Dermis microvascular lymphatic vessel endothelial cell (primary cell): ENCODE results near the gene MOB4. TPM values are rescaled to one million over a fixed set of nuclear protein-coding genes. Genes with fewer than 3 reads are reported as not detected.
A peak's percentile ranks its signal among the peaks of the same experiment; 100 is the strongest.
"Not testable (repeated sequence)": the region's sequence is repeated elsewhere in the genome, so short reads cannot be mapped to it uniquely, and the experiment has no call there.

Experiments used
- DNase-seq, 2 donors: peaks; one replicate each; pipeline versions ENCODE4 v3.0.0 to v3.0.0-alpha.2; 2010; ENCODE audit warnings: low read depth in 2 of 2
- total RNA-seq: library from RNA; depleted of rRNA; stranded (reverse); fragments of >200 nt; gene quantifications from 2 replicates; pipeline ENCODE4 v1.2.1, GENCODE V29; 2014

Gene MOB4
- 28.2 and 28.8 TPM in 2 replicates for total RNA-seq

DNA sequence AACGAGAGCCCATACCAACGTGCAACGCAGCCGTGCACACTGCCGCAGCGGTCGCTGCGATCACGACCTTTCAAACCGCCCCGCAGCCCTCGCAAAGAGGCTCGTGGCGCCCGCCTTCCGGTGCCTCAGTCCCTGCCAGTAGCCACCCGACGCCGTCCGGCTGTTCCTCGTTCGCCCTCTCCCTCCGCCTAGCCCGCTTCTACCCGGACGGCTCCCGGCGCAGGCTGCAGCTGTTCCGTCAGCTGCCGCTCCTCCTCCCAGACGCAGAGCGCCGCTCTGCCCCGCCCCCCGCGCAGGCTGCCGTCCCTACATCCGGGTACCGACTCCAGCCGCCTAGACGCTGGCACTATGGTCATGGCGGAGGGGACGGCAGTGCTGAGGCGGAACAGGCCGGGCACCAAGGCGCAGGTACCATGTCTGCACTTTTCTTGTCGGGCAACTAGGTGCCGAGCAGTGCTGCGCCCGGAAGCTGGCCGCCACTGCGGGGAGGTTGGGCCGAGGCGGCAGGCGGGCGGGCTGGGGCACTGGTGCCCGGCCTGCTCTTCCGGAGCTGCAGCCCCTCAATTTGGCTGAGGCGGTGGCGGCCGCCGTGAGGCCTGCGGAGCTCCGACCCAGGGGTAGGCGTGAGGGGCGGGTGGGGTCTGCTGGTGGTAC lies at the start of gene MOB4:
Gene MOB4 (plus strand): TSS at position 328 of the 654 bp plus-strand sequence. CDS start 21 bp downstream, at position 349.
- peak; percentile 88 to 96 for DNase-seq

DNA sequence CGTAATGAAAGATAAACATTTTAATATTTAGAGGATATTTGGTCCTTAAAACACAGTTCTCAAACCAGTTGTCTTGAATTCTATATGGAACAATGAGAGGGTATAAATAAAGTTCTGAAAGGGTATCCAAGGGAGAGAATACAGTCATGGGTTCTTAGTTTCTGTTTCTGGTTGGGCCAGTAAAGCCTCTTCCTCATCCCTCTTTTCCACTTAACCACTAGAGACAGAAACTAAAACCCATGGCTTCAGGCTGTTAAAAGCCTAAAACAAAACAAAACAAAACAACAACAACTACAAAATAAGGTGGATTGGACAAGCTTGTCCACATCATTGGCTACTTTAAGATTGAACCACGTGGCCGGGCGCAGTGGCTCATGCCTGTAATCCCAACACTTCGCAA lies 43.7 kb upstream of the MOB4 start:
- DNase-seq, result no peak

DNA sequence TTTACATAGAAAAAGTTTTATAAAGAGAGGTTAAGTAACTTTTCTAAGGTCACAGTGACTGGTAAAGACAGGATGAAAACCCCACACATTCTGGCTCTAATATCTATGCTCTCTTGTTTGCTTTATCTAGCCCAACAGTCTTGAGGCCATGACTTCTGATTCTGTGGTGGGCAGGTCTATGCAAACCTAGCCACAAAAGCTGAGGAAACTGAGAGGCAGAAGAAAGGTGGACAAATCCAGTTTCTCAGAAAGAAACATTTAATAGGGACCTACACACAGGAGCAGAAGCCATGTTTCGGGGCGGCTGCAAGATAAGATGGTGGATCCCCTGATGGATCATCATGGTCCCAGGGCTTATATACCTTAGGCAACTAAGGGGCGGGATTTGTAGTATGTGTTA lies 38.1 kb upstream of the MOB4 start:
- no peak for DNase-seq

DNA sequence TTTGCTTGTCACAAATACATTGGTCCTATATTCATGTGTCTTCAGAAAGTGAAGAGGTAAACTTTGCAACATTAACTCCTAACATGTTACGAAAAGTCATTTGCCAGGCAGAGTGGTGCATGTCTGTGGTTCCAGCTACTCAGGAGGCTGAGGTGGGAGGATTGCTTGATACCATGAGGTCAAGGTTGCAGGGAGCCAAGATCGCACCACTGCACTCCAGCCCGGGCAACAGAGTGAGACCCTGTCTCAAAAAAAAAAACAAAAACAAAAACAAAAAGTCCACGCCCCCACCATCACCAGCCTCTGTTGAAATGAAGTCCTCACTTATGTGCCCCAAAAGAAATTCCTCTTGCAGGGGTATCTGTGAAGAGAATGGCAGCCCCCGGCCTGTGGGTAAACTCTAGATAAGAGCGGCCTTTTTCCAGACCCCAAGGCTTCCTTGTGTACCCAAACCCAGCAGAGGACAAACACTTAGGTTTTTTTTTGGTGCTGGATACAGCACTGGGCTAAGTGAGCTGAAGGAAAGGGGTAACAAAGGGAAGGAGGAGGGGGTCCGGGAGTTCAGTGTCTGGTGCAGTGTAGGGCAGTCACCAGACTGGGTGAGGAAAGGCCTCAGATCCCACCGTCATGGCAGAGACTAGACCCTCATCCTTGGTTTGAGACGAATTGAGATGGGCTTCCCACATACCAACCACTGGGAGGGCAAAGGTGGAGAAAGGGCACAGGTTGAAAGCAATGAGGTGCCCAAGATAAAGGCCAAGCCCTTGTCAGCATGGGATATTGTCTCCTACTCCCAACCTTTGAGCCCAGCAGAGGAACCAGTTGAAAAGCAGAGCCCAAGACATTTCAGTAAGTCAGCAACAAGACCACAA lies 35.5 kb upstream of the MOB4 start:
- no peak for DNase-seq

DNA sequence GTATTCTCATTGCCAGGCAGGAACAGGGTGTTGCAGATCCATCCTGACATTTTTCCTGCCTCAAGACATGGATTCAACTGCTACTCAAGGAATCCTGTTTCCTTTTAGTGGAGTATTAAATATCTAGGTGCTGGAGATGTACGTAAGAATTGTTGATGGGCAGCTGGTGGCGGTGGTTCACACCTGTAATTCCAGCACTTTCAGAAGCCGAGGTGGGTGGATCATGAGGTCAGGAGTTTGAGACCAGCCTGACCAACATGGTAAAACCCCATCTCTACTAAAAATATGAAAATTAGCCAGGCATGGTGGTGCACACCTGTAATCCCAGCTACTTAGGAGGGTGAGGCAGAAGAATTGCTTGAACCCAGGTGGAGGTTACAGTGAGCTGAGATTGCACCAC lies 31.6 kb upstream of the MOB4 start:
- DNase-seq, result not testable (repeated sequence)

DNA sequence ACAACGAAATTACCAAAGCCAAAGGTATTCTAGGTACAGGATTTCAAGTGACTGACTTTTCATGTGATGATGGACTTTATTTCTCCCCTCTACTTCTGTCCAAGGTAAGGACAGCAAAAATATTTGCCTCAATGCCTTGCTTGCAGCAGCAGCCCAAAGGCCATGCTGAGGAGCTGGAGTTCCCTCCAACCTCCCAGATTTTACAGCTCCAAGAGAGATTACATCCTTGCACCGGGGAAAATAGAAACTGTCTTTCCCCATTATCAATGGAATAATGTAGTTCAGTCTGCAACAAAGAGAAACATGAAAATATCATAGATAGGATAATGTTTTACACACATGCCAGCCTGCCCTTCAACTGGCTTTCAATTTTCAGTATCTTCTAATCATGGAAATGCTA lies 29.7 kb upstream of the MOB4 start:
- no peak for DNase-seq

DNA sequence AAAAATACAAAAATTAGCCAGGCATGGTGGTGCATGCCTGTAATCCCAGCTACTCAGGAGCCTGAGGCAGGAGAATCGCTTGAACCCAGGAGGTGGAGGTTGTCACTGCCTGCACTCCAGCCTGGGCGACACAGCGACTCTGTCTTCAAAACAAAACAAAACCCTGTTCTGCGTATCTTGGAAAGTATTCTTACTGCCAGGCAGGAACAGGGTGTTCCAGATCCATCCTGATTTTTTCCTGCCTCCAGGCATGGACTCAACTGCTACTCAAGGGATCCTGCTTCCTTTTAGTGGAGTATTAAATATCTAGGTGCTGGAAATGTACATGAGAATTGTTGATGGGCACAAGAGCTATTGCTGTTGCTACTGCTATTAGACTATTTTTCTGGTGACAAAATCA lies 28.5 kb upstream of the MOB4 start:
- no peak for DNase-seq

DNA sequence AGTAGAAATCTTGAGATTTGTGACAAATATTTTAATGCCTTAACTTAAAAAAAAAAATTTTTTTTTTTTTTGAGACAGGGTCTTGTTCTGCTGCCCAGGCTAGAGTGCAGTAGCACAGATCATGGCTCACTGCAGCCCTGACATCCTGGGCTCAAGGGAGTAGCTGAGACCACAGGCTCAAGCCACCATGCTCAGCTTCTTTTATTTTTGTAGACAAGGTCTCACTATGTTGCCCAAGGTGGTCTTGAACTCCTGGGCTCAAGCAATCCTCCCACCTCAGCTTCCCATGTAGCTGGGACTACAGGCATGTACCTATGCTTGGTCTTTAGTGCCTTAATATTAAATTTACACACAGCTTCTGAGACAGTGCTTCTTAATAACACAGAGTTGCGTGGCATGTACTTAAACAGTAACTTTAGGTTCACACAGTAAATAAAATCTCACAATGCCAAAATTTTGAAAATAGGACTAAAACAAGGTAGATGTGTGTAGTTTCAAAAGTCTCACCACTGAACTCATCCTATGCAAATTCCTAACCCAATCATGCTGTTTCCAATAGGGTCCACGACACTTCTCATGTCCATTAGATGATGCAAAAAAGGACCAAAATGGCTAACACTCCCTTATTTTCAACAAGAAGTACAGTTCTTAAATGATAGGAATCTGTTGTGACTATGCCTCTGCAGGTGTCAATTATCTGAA lies 20.3 kb upstream of the MOB4 start:
- DNase-seq, result no peak

DNA sequence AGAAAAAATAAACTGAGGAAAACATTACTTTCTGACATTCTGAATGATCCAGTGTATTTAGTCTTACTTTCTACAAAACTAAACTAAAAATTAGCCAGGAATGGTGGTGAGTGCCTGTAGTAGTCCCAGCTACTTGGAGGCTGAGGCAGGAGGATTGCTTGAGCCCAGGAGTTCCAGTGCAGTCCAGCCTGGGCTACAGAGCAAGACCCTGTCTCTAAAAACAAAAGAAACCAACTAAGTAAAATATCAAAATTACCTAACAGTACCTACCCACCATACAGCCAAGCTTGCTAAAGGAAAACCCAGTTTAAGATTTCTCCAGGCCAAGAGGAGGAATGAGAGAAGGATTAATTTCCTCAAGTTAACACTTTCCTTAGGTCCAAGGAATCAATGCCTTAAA lies 19.2 kb upstream of the MOB4 start:
- DNase-seq, result no peak

DNA sequence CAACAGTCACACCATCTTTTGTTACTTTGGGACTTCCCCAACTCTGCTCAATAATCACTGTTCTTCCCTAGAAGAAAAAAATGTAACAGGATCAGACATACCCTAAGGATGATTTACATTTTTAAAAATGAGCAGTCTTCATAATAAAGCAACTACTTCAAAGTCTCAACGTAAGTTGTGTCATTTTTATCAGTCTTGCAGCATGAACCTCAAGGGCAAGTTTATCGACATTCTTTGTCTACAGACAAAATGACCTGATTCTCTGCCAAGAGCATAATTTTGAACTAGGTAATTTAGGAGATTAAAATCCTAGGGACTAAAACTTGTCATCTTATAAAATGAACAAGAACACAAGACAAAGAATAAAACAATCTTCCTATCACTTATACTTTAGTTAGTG lies 18.5 kb upstream of the MOB4 start:
- DNase-seq, result no peak

DNA sequence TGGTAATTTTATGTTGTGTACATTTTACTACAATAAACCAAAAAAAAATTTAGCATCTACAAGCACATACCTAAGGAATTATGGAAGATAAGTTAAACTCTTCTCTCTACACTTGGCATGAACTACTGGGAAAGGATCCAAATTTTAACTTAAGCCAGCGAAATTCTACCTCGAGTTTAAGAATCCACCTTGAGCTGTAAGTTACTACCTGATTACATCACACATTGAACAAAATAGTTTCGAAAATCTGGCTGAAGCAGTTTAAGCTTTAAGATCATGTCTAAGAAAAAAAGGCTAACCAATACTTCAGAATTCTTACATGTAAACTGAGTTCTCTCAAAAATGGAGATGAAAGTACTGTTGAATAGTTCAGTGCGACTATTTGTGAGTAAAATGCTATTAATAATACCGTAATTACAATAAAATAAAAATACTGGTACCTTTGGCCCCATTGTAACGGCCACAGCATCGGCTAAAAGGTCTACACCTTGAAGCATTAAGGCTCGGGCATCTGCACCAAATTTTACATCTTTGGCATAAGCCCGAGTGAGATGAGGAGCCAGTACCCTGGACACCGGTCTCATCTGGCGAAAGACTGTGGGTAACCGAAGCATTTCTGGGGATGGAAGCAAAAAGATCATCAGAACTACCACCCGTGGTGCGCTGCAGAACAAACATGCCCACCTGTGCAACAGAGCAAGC lies 17.5 kb upstream of the MOB4 start:
- DNase-seq, result no peak

DNA sequence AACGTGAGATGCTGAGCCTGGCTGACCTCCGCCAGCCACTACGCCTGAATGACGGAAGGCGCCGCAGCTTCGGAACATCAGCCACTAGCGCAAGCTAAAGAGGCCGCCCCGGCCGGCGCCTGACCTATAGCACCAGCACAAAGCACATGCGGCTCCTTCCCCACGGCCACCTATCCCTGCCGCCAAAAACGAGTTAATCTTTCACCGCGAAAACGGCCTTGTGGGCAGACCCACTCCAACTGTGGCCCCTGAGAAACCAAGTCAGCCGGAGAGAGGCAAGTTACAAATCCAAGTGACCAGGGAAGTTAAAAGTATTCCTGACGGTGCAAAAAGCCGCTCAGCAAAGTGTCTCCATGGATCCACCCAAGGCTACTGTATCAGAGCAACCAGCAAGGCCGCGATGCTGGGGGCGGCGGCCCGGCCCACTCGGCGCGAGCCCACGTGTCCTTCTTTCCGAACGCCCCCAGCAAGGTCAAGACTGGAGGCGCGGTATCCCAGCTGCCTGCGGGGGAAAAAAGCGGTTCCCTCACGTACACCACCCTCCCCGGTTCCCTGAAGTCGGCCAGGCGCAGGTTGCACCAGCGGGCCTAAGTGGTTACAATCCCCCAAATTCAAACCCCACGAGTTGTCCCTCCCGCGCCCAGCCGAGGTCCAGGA lies 16.8 kb upstream of the MOB4 start:
- peak in 1 of 2 donors; percentile 76 for DNase-seq

DNA sequence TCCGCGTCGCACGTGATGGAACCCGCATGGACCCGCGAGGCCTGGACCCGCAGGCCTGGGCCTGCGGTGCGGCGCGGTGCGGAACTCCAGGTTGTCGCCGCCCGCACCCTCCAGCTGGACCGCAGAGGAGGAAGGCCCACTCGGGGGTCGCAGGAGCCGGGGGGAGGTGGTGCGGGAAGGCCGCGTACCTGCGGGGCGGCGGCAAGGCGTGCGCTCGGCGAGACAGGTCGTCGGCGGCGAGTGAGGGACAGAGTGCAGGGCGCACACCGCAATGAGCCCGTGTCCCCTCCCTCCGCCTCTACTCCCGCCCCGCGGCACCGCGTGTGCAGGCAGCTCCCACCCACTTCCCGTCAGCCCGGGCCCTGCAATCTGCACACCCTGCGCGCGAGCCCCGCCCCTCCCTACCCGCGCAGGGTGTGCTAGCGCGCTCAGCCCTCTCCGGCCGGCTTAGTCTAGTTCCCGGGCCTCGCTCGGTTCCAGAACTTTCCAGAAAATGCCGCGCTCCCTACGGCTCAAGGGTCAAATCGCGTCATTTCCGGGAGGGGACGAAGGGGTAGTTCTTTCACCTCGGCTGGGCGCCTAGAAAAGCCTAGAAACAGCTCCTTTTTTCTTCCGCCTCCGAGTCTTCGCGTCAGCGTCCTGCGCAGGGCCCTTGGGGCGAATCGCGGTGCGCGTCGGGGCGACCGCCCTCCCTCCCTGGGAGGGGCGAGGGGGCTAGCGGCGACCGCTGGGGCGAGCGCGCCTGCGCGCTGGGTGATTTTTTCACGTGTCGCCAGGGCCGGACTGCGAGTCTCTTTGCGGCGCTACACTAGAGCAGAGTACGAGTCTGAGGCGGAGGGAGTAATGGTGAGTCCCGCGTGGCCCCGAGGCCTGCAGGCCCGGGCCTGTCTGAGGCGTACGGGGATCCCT lies 16.0 kb upstream of the MOB4 start, which contains the start of the genes HSPD1 and HSPE1:
Gene HSPD1 (minus strand): TSS at position 247 of the 909 bp plus-strand sequence. CDS start 992 bp downstream, outside the sequence.
Gene HSPE1 (plus strand): TSS at position 786 of the 909 bp plus-strand sequence. CDS start 58 bp downstream, at position 844.
- peak; percentile 99 for DNase-seq

DNA sequence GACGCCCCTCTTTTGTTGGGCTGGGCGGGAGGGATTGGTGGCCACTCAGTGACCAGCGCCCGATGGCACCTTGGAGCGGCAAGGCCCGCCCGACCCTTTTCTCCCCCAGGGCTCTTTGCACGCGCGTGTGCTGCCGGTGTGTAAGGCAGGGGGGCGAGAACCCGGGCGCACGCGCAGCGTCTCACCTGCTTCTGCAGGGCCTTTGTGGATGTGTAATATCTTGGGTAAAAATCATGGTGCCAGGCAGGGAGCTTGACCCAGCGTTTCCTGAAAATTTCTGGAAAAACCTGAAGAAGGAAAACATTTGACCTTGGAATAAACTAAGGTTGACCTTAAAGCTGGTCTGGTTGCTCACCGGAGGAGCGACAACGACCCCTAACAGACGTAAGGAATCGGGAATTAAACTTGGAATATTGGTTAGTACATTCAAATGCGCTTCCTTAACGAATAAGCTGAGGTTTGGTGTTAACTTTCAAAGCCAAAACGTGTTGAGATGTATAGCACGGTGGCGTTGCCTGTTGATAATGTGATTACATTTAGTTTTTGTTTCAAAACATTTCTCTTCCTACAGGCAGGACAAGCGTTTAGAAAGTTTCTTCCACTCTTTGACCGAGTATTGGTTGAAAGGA lies 15.2 kb upstream of the MOB4 start:
- DNase-seq, result peak in 1 of 2 donors; percentile 26

DNA sequence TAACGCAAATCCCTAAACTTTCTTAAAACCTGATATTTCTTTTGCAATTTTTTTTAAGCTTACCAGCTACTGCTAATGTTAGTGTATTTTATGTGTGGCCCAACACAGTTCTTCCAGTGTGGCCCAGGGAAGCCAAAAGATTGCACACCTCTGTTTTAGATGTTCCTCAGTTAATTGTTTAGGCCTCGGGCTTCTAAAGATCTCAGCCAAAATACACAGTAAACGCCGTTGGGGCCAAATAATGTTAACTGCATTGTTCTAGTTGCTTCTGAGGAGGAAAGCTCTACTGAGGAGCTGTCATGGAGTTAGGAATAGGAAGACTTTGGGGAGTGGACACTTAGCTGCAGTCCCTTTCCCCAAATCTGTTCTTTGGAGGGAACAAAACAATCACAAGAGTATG lies 13.7 kb upstream of the MOB4 start:
- no peak for DNase-seq

DNA sequence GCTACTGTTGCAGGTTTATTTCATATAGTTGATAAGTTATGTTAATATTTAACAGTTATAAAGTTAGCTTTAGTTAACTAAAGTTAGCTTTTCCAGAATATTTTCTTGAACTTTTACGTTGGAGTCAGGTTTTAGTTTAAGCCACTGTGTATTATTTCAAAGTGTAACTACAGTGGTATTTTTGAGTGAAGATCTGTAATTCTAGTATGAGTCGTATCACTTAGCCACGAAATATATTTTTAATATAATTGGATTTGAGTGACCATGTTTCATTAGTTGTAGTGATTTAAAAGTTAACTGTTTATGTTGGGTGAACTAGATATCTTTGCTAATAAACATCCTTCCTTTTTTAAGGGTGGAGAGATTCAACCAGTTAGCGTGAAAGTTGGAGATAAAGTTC lies 13.2 kb upstream of the MOB4 start:
- no peak for DNase-seq

DNA sequence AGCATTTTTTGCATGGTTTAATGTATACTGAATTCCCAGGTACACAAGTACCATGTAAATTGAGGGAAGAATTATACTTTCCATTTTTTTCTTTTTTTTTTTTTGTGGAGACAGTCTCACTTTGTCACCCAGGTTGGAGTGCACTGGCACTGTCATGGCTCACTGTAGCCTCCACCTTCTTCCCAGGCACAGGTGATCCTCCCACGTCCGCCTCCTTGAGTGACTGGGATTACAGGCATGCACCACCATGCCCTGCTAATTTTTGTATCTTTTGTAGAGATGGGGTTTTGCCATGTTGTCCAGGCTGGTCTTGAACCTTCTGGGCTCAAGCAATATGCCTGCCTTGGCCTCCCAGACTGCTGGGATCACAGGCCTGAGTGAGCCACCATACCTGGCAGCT lies 11.9 kb upstream of the MOB4 start:
- DNase-seq, result no peak

DNA sequence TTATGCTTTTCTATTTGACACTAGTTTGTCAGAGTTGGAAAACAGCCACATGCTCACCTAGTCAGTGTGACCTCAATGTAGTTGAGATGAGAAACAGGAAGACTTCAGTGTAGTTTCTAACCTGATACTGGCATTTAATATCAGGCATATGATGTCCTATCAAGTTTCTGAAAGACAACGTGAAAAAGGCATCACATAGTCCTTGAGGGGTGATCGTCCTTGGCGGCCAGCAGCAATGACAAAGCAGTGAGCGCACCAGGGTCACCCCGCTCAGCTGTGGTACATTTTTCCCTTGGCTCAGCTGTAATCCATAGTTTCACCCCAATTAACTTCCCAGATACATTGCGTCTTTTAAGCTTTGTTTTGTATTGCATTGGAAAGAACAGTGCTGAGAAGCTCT lies 11.4 kb upstream of the MOB4 start:
- no peak for DNase-seq

DNA sequence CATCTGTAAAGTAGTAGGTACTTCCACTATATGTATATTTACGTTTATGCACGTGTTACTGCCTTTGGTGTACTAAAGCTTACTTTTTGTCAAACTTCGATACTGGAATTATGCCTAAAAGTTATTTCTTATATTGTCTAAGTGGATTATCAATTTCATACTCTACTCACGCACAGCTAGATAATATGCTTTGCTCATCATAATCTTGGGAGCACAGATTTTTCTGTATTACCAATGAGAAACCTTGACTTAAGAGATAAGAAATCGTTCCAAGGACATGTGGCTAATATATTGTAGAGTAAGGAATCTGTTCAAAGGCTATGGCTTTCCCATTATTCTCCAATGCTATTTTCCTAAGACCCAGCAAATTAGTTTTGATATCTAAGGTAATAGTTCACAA lies 9.2 kb upstream of the MOB4 start:
- no peak for DNase-seq
